A673 (cell line): ENCODE measurements around the gene TSPAN15. TPM values are rescaled to one million over a fixed set of nuclear protein-coding genes. Genes with fewer than 3 reads are reported as not detected.

Source experiments
- BruUV-seq: library from RNA; stranded (reverse); fragments of 400-500 nt; replicated peaks from 2 replicates; lab custom pipeline; 2021; lab: Mats Ljungman, UMichigan
- CTCF ChIA-PET: fragments of 300-600 bp; sonication (Branson Sonifier 250); formaldehyde crosslinking; loops from one replicate; lab custom pipeline; 2022; ENCODE audit warnings: antibody characterized with exemption; lab: Charles Lee
- POLR2A ChIA-PET: fragments of 300-600 bp; sonication (Branson Sonifier 250); formaldehyde crosslinking; loops from one replicate; lab custom pipeline; 2022; ENCODE audit warnings: antibody characterized with exemption; ENCODE audit not compliant: low non-redundant PET; lab: Charles Lee
- DNase-seq: peaks from one replicate; pipeline ENCODE4 v3.0.0-alpha.2; 2015; ENCODE audit warnings: low spot score
- H3K27ac ChIP-seq: fragments of 200-600 bp; sonication (generic); 2 replicates; pipeline ENCODE4 v1.5.1; 2016; ENCODE audit warnings: mixed run types, low read depth, mild to moderate bottlenecking, mixed read lengths, antibody characterized with exemption, low read length; ENCODE audit not compliant: poor library complexity, severe bottlenecking
- H3K27me3 ChIP-seq: fragments of 200-600 bp; sonication (generic); replicated peaks from 2 replicates; pipeline ENCODE4 v1.6.1; 2017; ENCODE audit warnings: mixed run types, low read depth, mild to moderate bottlenecking, mixed read lengths, antibody characterized with exemption, low read length; ENCODE audit not compliant: insufficient read depth, poor library complexity
- H3K36me3 ChIP-seq: fragments of 200-600 bp; sonication (generic); 2 replicates; pipeline ENCODE4 v1.6.1; 2016; ENCODE audit warnings: mixed run types, mild to moderate bottlenecking, mixed read lengths, antibody characterized with exemption, low read length; ENCODE audit not compliant: insufficient read depth, poor library complexity, severe bottlenecking
- H3K4me1 ChIP-seq: fragments of 200-600 bp; sonication (generic); 2 replicates; pipeline ENCODE4 v1.6.1; 2017; ENCODE audit warnings: mixed run types, mild to moderate bottlenecking, mixed read lengths, antibody characterized with exemption, low read length; ENCODE audit not compliant: insufficient read depth, poor library complexity, severe bottlenecking
- H3K4me3 ChIP-seq: fragments of 200-600 bp; sonication (generic); 2 replicates; pipeline ENCODE4 v1.5.1; 2016; ENCODE audit warnings: low read depth, mixed run types, mild to moderate bottlenecking, mixed read lengths, low read length; ENCODE audit not compliant: poor library complexity, severe bottlenecking
- H3K9me3 ChIP-seq: fragments of 200-600 bp; sonication (generic); 2 replicates; pipeline ENCODE4 v1.6.1; 2016; ENCODE audit warnings: mixed run types, low read depth, mild to moderate bottlenecking, mixed read lengths, antibody characterized with exemption, low read length; ENCODE audit not compliant: poor library complexity, severe bottlenecking
- CTCF ChIP-seq: fragments of 300-800, 200-600 bp; sonication (generic); conservative IDR thresholded peaks from 2 replicates; pipeline ENCODE4 v1.5.1; 2017; ENCODE audit warnings: low read depth, mild to moderate bottlenecking, antibody characterized with exemption, low read length, moderate library complexity, mixed read lengths
- EZH2 ChIP-seq: fragments of 200-600 bp; sonication (generic); IDR thresholded peaks from 2 replicates; pipeline ENCODE4 v1.6.1; 2017; ENCODE audit warnings: borderline replicate concordance, low read depth, mild to moderate bottlenecking, mixed read lengths, antibody characterized with exemption, low read length; ENCODE audit not compliant: poor library complexity, severe bottlenecking
- intact Hi-C: fragments of 100-400 bp; cut with micrococcal nuclease; formaldehyde crosslinking; loops from one replicate; pipeline ENCODE4 v1.10.0; 2022; ENCODE audit not compliant: unreplicated experiment
- total RNA-seq: library from RNA; stranded (reverse); gene quantifications from 2 replicates; pipeline ENCODE4 v1.2.3, GENCODE V29; 2021

Gene TSPAN15
- total RNA-seq, 1 experiment from 2014 or later, result 2.1 TPM

GRCh38 chr10:69439813-69440506 is 11.3 kb upstream of the TSPAN15 start:
- no peaks in the 10 kb centered on the region for H3K4me1 ChIP-seq
- no peaks in the 10 kb centered on the region for H3K27me3 ChIP-seq
- ChIA-PET POLR2A (no interaction called here), CTCF (no interaction called here)
- H3K4me3 ChIP-seq, result no peak overlapping the region
- no peak overlapping the region for H3K27ac ChIP-seq
- no peaks in the 10 kb centered on the region for H3K9me3 ChIP-seq
- BruUV-seq, result no TSS peak
- no peaks in the 10 kb centered on the region for H3K36me3 ChIP-seq
- TF ChIP-seq CTCF (no peak), EZH2 (no peak)
- intact Hi-C loops, result no loop called here
- no peak for DNase-seq

DNA sequence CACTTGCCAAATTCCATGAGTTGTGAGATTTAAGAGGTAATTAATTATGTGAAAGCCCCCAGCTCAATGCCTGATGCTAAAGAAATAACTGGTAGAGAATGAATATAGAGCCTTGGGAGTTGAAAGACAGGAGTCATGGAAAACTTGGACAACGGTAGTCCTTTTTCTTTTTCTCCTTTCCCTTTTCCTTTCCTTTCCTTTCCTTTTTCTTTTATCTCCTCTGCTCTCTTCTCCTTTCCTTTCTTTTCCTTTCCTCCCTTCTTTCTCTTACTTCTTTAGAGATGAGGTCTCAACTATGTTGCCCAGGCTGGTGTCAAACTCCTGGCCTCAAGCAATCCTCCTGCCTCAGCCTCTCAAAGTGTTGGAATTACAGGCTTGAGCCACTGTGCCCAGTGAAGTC is 7.9 kb upstream of the TSPAN15 start:
- POLR2A ChIA-PET, result no interaction called here

GRCh38 chr10:69445041-69445440 is 6.2 kb upstream of the TSPAN15 start:
- BruUV-seq, result no TSS peak
- intact Hi-C loops, result no loop called here
- ChIA-PET POLR2A (no interaction called here), CTCF (no interaction called here)
- no peak overlapping the region for H3K27ac ChIP-seq
- DNase-seq, result no peak
- no peak for TF ChIP-seq CTCF
- no peak for TF ChIP-seq EZH2
- no peaks in the 10 kb centered on the region for H3K4me1 ChIP-seq
- H3K4me3 ChIP-seq, result no peak overlapping the region
- H3K27me3 ChIP-seq, result no peaks in the 10 kb centered on the region
- no peaks in the 10 kb centered on the region for H3K9me3 ChIP-seq
- H3K36me3 ChIP-seq, result no peaks in the 10 kb centered on the region

More for the DNA sequence above, 7.9 kb upstream of the TSPAN15 start:
- Histone ChIP-seq H3K4me1 (no peaks in the 10 kb centered on the region), H3K4me3 (no peak overlapping the region), H3K27me3 (no peaks in the 10 kb centered on the region), H3K9me3 (no peaks in the 10 kb centered on the region), H3K27ac (no peak overlapping the region), H3K36me3 (no peaks in the 10 kb centered on the region)
- TF ChIP-seq EZH2 (no peak), CTCF (no peak)
- CTCF ChIA-PET, result no interaction called here
- no TSS peak for BruUV-seq
- no peak for DNase-seq
- intact Hi-C loops, result no loop called here
